Lower leg skin (tissue), 4 donors: ENCODE measurements around the gene LRRTM3. TPM values are rescaled to one million over a fixed set of nuclear protein-coding genes. Genes with fewer than 3 reads are reported as not detected.

Source experiments
- DNase-seq, 2 donors: peaks; one replicate each; pipeline ENCODE4 v3.0.0-alpha.2; 2019; ENCODE audit warnings: low spot score in 2 of 2
- H3K4me3 ChIP-seq: fragments of 200-600 bp; sonication (generic); 2 replicates; pipeline ENCODE4 v1.5.1; 2017; ENCODE audit warnings: mild to moderate bottlenecking, low read depth; ENCODE audit not compliant: poor library complexity, severe bottlenecking
- POLR2A ChIP-seq, 2 donors: fragments of 450-650 bp; IDR thresholded peaks; one replicate each; pipeline ENCODE4 v1.6.1; 2016 to 2017; ENCODE audit warnings: antibody characterized with exemption in 2 of 2, mild to moderate bottlenecking in 1 of 2, moderate library complexity in 1 of 2
- WGBS, 2 donors: methylation state at CpG; one replicate each; pipeline ENCODE4 v1.1.5; 2018; 5-methylcytosine and 5-hydroxymethylcytosine counted together
- intact Hi-C: fragments of 100-400 bp; cut with DNase I; formaldehyde crosslinking; loops from one replicate; pipeline ENCODE4 v1.15.0; 2023; ENCODE audit warnings: low total_unique reads
- total RNA-seq, 4 donors: library from RNA; depleted of rRNA; stranded (reverse); fragments of >200 nt; gene quantifications; one replicate each; pipeline ENCODE4 v1.1.0, GENCODE V29; 2016
- TF ChIP-seq, protein P1 (sequence below), 3 donors: fragments of 450-650 bp; IDR thresholded peaks; one replicate each; pipeline ENCODE4 v1.5.1; 2016; ENCODE audit warnings: antibody characterized with exemption in 3 of 3, mild to moderate bottlenecking in 3 of 3, moderate library complexity in 2 of 3

LRRTM3 gene
- total RNA-seq, 4 donors from 2014 or later = not detected

DNA sequence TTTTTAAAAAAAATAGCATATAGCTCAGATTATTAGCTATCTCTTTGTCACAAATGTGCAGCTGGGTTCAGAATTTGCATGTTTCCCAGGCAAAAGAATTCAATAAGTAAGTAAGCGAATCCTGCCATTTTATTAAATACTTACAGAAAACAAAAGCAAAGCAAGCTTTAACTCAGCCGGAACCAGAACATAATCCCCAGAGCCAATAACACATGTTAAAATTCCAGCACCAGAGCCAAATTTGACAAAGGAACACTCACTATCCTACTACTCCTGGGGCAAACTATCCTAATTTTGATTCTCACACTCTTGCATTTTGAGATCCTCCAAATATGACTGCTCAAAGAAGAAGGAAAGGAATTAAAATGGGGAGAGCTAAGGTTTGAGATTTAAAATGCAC, 32.6 kb downstream of the LRRTM3 start:
- TF ChIP-seq, protein P1, sequence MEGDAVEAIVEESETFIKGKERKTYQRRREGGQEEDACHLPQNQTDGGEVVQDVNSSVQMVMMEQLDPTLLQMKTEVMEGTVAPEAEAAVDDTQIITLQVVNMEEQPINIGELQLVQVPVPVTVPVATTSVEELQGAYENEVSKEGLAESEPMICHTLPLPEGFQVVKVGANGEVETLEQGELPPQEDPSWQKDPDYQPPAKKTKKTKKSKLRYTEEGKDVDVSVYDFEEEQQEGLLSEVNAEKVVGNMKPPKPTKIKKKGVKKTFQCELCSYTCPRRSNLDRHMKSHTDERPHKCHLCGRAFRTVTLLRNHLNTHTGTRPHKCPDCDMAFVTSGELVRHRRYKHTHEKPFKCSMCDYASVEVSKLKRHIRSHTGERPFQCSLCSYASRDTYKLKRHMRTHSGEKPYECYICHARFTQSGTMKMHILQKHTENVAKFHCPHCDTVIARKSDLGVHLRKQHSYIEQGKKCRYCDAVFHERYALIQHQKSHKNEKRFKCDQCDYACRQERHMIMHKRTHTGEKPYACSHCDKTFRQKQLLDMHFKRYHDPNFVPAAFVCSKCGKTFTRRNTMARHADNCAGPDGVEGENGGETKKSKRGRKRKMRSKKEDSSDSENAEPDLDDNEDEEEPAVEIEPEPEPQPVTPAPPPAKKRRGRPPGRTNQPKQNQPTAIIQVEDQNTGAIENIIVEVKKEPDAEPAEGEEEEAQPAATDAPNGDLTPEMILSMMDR (IDR thresholded peaks at IDR 0.05) = no peak
- no peak for TF ChIP-seq POLR2A (IDR thresholded peaks at IDR 0.05)
- DNase-seq = no peak
- intact Hi-C loops = no loop called here
- H3K4me3 ChIP-seq = no peak overlapping the region
- WGBS, 2 donors = 21 to 24% methylated on average over 2 of the region's 2 CpGs

DNA sequence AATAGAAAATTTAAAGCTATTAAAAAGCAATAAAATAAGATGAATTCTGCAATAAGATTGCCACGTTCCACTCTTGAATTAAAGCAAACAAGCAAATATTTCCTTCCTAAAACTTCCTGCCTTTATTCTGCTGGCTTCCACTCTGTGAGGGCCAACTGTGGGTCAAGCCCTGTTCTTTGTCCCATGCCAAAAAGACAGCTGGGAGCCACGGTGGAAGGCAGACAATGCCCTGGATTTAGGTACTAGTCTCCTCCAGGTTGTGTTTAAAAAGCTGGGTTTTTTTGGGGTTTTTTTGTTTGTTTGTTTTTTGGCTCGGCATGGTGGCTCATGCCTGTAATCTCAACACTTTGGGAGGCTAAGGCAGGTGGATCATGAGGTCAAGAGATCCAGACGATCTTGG, 39.1 kb downstream of the LRRTM3 start:
- DNase-seq = no peak
- intact Hi-C loops = no loop called here
- TF ChIP-seq POLR2A (IDR thresholded peaks at IDR 0.05) = no peak
- TF ChIP-seq, protein P1 (IDR thresholded peaks at IDR 0.05) = no peak
- WGBS, 2 donors = 64 to 71% methylated on average over 4 of the region's 4 CpGs
- H3K4me3 ChIP-seq = no peak overlapping the region

DNA sequence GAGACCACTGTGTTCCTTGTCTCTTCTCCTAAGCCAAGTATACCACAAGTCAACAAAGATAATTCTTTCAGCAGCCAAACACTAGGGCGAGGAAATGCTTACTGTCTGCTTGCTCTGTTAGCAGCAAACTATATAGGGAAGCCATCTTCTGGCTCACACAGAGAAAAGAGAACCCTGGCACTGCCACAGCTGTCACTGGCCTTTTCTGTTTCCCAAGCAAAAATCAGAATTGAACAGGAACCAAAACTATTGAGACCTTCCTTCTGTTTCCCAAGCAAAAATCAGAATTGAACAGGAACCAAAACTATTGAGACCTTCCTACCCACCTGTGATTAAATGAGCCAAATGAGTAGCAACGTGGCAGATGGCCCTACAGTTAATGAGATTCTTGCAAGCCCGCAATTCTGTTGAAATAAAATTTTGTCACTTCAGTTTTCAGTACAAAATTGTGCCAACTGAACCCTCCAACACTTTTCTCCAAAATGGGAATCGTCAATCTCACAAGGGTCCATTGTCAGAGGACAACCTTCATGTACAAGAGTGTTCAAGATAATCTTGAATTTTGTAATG, 54.5 kb downstream of the LRRTM3 start:
- no peak for TF ChIP-seq POLR2A (IDR thresholded peaks at IDR 0.05)
- TF ChIP-seq, protein P1 (IDR thresholded peaks at IDR 0.05) = no peak
- no peak overlapping the region for H3K4me3 ChIP-seq
- no peak for DNase-seq
- WGBS, 2 donors = 86 to 91% methylated on average over 4 of the region's 4 CpGs
- intact Hi-C loops = no loop called here

DNA sequence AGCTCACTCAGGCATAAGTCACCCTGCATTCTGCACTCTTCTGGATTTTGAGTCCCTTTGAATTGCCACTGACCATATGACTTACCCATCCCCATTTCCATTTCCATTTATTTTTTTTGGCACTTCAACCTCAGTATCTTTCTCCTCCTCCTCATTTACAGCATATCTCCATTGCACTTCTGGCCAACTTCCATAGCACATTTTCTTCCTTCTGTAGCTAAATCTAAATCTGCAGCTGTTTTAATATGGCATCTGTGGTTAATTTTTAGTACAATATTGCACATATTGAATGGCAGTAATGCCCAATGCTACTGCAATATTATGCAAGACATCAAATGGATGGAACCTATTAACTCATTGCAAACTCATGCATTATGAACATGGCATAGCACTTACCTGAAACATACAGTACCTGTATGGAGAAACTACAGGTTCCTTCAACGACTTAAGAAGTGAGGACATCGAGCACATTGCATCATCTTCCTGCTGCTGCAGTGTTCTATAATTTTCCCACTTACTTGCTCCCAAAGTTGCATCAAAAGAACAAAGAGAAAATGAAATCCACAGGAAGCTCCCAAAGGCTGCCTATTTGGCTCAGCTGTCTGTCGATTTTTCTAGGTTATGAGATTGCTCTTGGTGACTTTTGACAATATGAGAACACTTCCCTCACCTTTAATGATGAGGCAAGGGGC, 55.7 kb downstream of the LRRTM3 start:
- no peak overlapping the region for H3K4me3 ChIP-seq
- no peak for DNase-seq
- intact Hi-C loops = no loop called here
- TF ChIP-seq, protein P1 (IDR thresholded peaks at IDR 0.05) = no peak
- no peak for TF ChIP-seq POLR2A (IDR thresholded peaks at IDR 0.05)
- WGBS, 2 donors = 72 to 75% methylated on average over 3 of the region's 3 CpGs

DNA sequence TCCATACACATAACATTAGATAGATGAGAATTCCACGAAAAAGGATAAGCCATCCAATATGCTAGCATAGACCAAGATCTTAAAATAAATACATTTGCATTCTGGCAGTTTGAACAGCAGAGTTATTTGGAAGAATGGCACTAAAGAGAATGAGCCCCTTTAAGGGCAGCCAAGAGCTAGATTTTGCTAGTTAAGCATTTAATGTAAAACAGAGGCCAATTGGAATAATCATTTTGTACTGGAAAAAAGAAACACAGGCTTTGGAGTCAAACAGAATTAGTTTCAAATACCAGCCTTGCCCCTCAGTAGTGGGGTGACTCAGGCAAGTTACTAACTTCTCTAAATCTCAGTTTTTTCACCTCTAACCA, 56.2 kb downstream of the LRRTM3 start:
- no peak for DNase-seq
- 61 to 74% methylated on average over 1 of the region's 1 CpG for WGBS, 2 donors
- no peak for TF ChIP-seq POLR2A (IDR thresholded peaks at IDR 0.05)
- TF ChIP-seq, protein P1 (IDR thresholded peaks at IDR 0.05) = no peak
- no peak overlapping the region for H3K4me3 ChIP-seq
- intact Hi-C loops = no loop called here
